ENCODE data around the gene ATR.
"Not testable (repeated sequence)": the region's sequence is repeated elsewhere in the genome, so short reads cannot be mapped to it uniquely, and the experiment has no call there.

Gene ATR

GRCh38 chr3:142595581-142595950, 17.0 kb upstream of the ATR start:
- in situ Hi-C loops (cut with MboI; ENCODE audit: low sequenced_read_pairs): no loop called here

GRCh38 chr3:142595141-142595540, 16.6 kb upstream of the ATR start:
- in situ Hi-C loops (cut with MboI; ENCODE audit: low sequenced_read_pairs): no loop called here

- in situ Hi-C loops (cut with MboI; ENCODE audit: low sequenced_read_pairs): not testable (repeated sequence)
Measured at GRCh38 chr3:142592268-142592667, 13.7 kb upstream of the ATR start.

GRCh38 chr3:142588703-142589102, 10.2 kb upstream of the ATR start:
- in situ Hi-C loops (cut with MboI; ENCODE audit: low sequenced_read_pairs): loop anchor here (10.0 kb wide), 1 partner anchor 416 kb away; the partner anchor contains the start of gene U2SURP

GRCh38 chr3:142586803-142587406, 8.4 kb upstream of the ATR start:
- in situ Hi-C loops (cut with MboI; ENCODE audit: low sequenced_read_pairs): loop anchor here (10.0 kb wide), 1 partner anchor 418 kb away; the partner anchor contains the start of gene U2SURP

- in situ Hi-C loops (cut with MboI; ENCODE audit: low sequenced_read_pairs): loop anchor here (10.0 kb wide), 1 partner anchor 424 kb away; the partner anchor contains the start of gene U2SURP
Measured at GRCh38 chr3:142581070-142581469, 2.5 kb upstream of the ATR start.

- in situ Hi-C loops (cut with MboI; ENCODE audit: low sequenced_read_pairs): loop anchor here (10.0 kb wide), 1 partner anchor 425 kb away; the partner anchor contains the start of gene U2SURP
Measured at GRCh38 chr3:142580061-142580423, 1.5 kb upstream of the ATR start.

- in situ Hi-C loops (cut with MboI; ENCODE audit: low sequenced_read_pairs): no loop called here
Measured at GRCh38 chr3:142577696-142578328, 721 bp downstream of the ATR start.

- in situ Hi-C loops (cut with MboI; ENCODE audit: low sequenced_read_pairs): no loop called here
Measured at GRCh38 chr3:142576792-142577191, 1.7 kb downstream of the ATR start.

- in situ Hi-C loops (cut with MboI; ENCODE audit: low sequenced_read_pairs): no loop called here
Measured at GRCh38 chr3:142574665-142575064, 3.9 kb downstream of the ATR start.

GRCh38 chr3:142574223-142574622, 4.3 kb downstream of the ATR start:
- in situ Hi-C loops (cut with MboI; ENCODE audit: low sequenced_read_pairs): not testable (repeated sequence)

GRCh38 chr3:142569422-142569821, 9.1 kb downstream of the ATR start:
- in situ Hi-C loops (cut with MboI; ENCODE audit: low sequenced_read_pairs): not testable (repeated sequence)

- in situ Hi-C loops (cut with MboI; ENCODE audit: low sequenced_read_pairs): no loop called here
Measured at GRCh38 chr3:142568393-142569017, 10.0 kb downstream of the ATR start.

GRCh38 chr3:142566096-142566495, 12.4 kb downstream of the ATR start:
- in situ Hi-C loops (cut with MboI; ENCODE audit: low sequenced_read_pairs): no loop called here

- in situ Hi-C loops (cut with MboI; ENCODE audit: low sequenced_read_pairs): no loop called here
Measured at GRCh38 chr3:142563496-142563997, 15.0 kb downstream of the ATR start.

GRCh38 chr3:142560118-142560517, 18.4 kb downstream of the ATR start:
- in situ Hi-C loops (cut with MboI; ENCODE audit: low sequenced_read_pairs): no loop called here

- in situ Hi-C loops (cut with MboI; ENCODE audit: low sequenced_read_pairs): no loop called here
Measured at GRCh38 chr3:142553741-142554140, 24.8 kb downstream of the ATR start.

GRCh38 chr3:142552579-142552978, 26.0 kb downstream of the ATR start:
- in situ Hi-C loops (cut with MboI; ENCODE audit: low sequenced_read_pairs): not testable (repeated sequence)

- in situ Hi-C loops (cut with MboI; ENCODE audit: low sequenced_read_pairs): no loop called here
Measured at GRCh38 chr3:142549986-142550385, 28.5 kb downstream of the ATR start.

- in situ Hi-C loops (cut with MboI; ENCODE audit: low sequenced_read_pairs): no loop called here
Measured at GRCh38 chr3:142543307-142543706, 35.2 kb downstream of the ATR start.

GRCh38 chr3:142542054-142542453, 36.5 kb downstream of the ATR start:
- in situ Hi-C loops (cut with MboI; ENCODE audit: low sequenced_read_pairs): no loop called here

- in situ Hi-C loops (cut with MboI; ENCODE audit: low sequenced_read_pairs): no loop called here
Measured at GRCh38 chr3:142536519-142536918, 42.0 kb downstream of the ATR start.

Measured in HL-60/S4 (cell line).